ENCODE data around the gene MYO5A.

MYO5A gene

GRCh38 chr15:52317022-52317421 lies 211.7 kb downstream of the MYO5A start:
- TF ChIP-seq TAF1 (IDR thresholded peaks at IDR 0.05; ENCODE audit: borderline replicate concordance, insufficient read depth, low read length) (no peak), FOXP2 (optimal IDR thresholded peaks at IDR 0.05; ENCODE audit: borderline replicate concordance, extremely low read depth, extremely low read length, insufficient read depth) (no peak), SIN3A (IDR thresholded peaks at IDR 0.05; ENCODE audit: borderline replicate concordance, insufficient read depth, low read length) (no peak), POLR2AphosphoS5 (IDR thresholded peaks at IDR 0.05; ENCODE audit: low read depth, low read length) (no peak), REST (IDR thresholded peaks at IDR 0.05; ENCODE audit: insufficient read depth in 1 of 2, low read depth in 2 of 2, low read length in 2 of 2) (no peak)

- TF ChIP-seq POLR2AphosphoS5 (IDR thresholded peaks at IDR 0.05; ENCODE audit: low read depth, low read length) (no peak), TAF1 (IDR thresholded peaks at IDR 0.05; ENCODE audit: borderline replicate concordance, insufficient read depth, low read length) (no peak), SIN3A (IDR thresholded peaks at IDR 0.05; ENCODE audit: borderline replicate concordance, insufficient read depth, low read length) (no peak), FOXP2 (optimal IDR thresholded peaks at IDR 0.05; ENCODE audit: borderline replicate concordance, extremely low read depth, extremely low read length, insufficient read depth) (no peak), REST (IDR thresholded peaks at IDR 0.05; ENCODE audit: insufficient read depth in 1 of 2, low read depth in 2 of 2, low read length in 2 of 2) (no peak)
These were observed 219.5 kb downstream of the MYO5A start for GRCh38 chr15:52309154-52309548.

- no peak for TF ChIP-seq REST (IDR thresholded peaks at IDR 0.05; ENCODE audit: insufficient read depth in 1 of 2, low read depth in 2 of 2, low read length in 2 of 2)
- TF ChIP-seq TAF1 (IDR thresholded peaks at IDR 0.05; ENCODE audit: borderline replicate concordance, insufficient read depth, low read length): no peak
- no peak for TF ChIP-seq SIN3A (IDR thresholded peaks at IDR 0.05; ENCODE audit: borderline replicate concordance, insufficient read depth, low read length)
- no peak for TF ChIP-seq POLR2AphosphoS5 (IDR thresholded peaks at IDR 0.05; ENCODE audit: low read depth, low read length)
- TF ChIP-seq FOXP2 (optimal IDR thresholded peaks at IDR 0.05; ENCODE audit: borderline replicate concordance, extremely low read depth, extremely low read length, insufficient read depth): no peak
These were observed 220.1 kb downstream of the MYO5A start for GRCh38 chr15:52308446-52309153.

GRCh38 chr15:52307847-52308246 lies 220.8 kb downstream of the MYO5A start:
- TF ChIP-seq SIN3A (IDR thresholded peaks at IDR 0.05; ENCODE audit: borderline replicate concordance, insufficient read depth, low read length) (no peak), POLR2AphosphoS5 (IDR thresholded peaks at IDR 0.05; ENCODE audit: low read depth, low read length) (no peak), FOXP2 (optimal IDR thresholded peaks at IDR 0.05; ENCODE audit: borderline replicate concordance, extremely low read depth, extremely low read length, insufficient read depth) (no peak), REST (IDR thresholded peaks at IDR 0.05; ENCODE audit: insufficient read depth in 1 of 2, low read depth in 2 of 2, low read length in 2 of 2) (no peak)

Data from PFSK-1 (cell line).